Brain microvascular endothelial cell (primary cell): ENCODE measurements around the gene EPHB4.

Experiments used
- DNase-seq: peaks from one replicate; pipeline ENCODE4 v3.0.0-alpha.2; 2020
- H3K27ac ChIP-seq: fragments of 250-450 bp; sonication (Bioruptor Pico); 2 replicates; pipeline ENCODE4 v1.5.1; 2020; ENCODE audit warnings: mild to moderate bottlenecking, moderate library complexity
- H3K27me3 ChIP-seq: fragments of 250-450 bp; sonication (Bioruptor Pico); replicated peaks from 2 replicates; pipeline ENCODE4 v1.5.1; 2020; ENCODE audit warnings: mild to moderate bottlenecking
- H3K36me3 ChIP-seq: fragments of 250-450 bp; sonication (Bioruptor Pico); replicated peaks from 2 replicates; pipeline ENCODE4 v1.5.1; 2020; ENCODE audit warnings: mild to moderate bottlenecking
- H3K4me3 ChIP-seq: 2 replicates; pipeline ENCODE4 v1.5.1; 2011; ENCODE audit warnings: low read depth, mild to moderate bottlenecking, control low read depth, low read length, moderate library complexity
- in situ Hi-C: cut with HindIII; loops from 2 replicates; pipeline ENCODE4 v1.10.0; 2017; ENCODE audit warnings: low sequenced_read_pairs, low pct_ligation_motif_present
- TF ChIP-seq, protein P1 (sequence below): IDR thresholded peaks from 2 replicates; pipeline ENCODE4 v1.5.1; 2011; ENCODE audit warnings: low read depth, mild to moderate bottlenecking, moderate library complexity, low read length, control low read depth, inconsistent platforms; ENCODE audit errors: missing control alignments

The EPHB4 gene

DNA sequence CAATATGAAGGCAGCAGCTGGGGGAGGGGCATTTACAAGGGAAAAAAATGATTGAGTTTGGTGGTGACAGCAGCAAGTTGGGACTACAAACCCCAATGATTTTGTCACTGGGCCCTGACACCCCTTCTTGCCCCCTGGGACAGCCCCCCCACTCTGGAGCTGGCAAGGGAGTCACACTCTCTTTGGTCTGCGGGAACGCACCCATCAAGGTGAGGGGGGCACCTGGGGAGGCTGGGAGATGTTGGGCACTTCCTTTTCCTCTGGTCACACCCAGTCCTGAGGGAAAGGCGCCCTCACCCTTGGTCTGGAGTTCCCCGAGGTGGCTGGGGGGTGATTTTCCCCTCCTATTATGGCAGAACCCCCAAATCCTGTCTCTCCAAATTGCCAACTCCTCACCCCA lies 24.4 kb downstream of the EPHB4 start:
- H3K27me3 ChIP-seq = no peaks in the 10 kb centered on the region
- H3K4me3 ChIP-seq = no peak overlapping the region
- no peak overlapping the region for H3K27ac ChIP-seq
- in situ Hi-C loops = no loop called here
- peaks cover 38% of the 10 kb centered on the region for H3K36me3 ChIP-seq
- TF ChIP-seq, protein P1, sequence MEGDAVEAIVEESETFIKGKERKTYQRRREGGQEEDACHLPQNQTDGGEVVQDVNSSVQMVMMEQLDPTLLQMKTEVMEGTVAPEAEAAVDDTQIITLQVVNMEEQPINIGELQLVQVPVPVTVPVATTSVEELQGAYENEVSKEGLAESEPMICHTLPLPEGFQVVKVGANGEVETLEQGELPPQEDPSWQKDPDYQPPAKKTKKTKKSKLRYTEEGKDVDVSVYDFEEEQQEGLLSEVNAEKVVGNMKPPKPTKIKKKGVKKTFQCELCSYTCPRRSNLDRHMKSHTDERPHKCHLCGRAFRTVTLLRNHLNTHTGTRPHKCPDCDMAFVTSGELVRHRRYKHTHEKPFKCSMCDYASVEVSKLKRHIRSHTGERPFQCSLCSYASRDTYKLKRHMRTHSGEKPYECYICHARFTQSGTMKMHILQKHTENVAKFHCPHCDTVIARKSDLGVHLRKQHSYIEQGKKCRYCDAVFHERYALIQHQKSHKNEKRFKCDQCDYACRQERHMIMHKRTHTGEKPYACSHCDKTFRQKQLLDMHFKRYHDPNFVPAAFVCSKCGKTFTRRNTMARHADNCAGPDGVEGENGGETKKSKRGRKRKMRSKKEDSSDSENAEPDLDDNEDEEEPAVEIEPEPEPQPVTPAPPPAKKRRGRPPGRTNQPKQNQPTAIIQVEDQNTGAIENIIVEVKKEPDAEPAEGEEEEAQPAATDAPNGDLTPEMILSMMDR = no peak
- no peak for DNase-seq

DNA sequence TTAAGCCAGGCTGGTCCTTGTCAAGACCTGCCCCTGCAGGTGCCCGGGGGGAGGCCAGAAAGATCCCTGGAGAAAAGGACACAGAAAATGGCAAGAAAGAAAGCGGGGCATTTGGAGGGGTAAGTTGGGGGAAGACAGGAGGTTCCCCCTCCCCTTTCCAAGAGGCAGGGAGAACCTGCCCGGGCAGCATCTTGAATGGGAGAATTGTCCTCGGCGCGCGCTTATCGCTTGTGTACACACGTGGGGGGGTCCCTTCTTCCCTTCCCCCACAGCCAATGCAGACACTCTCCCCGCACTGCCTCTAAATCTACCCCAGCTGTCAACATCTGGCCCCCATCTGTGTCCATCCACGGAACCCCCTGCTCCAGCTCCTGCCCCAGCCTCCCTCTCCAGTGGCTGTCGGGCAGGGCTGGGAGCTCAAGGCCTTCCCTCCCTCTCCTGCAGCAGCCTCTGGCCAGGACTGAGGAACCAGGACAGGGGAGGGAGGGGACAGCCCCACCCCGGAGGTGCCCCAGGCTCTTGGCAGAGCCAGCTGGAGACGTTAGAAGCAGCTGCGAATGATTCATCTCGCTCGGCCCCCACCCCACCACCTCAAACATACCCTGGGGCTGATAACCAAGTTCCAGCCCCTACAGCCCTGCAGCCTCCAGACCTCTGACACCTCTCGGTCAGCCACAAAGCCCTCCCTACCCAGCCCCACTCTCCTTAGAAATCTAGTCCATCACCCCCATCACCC lies 25.3 kb downstream of the EPHB4 start:
- H3K36me3 ChIP-seq = peaks cover 31% of the 10 kb centered on the region
- TF ChIP-seq, protein P1 = no peak
- in situ Hi-C loops = no loop called here
- DNase-seq = peak; percentile 26
- H3K27ac ChIP-seq = no peak overlapping the region
- H3K27me3 ChIP-seq = no peaks in the 10 kb centered on the region
- no peak overlapping the region for H3K4me3 ChIP-seq

DNA sequence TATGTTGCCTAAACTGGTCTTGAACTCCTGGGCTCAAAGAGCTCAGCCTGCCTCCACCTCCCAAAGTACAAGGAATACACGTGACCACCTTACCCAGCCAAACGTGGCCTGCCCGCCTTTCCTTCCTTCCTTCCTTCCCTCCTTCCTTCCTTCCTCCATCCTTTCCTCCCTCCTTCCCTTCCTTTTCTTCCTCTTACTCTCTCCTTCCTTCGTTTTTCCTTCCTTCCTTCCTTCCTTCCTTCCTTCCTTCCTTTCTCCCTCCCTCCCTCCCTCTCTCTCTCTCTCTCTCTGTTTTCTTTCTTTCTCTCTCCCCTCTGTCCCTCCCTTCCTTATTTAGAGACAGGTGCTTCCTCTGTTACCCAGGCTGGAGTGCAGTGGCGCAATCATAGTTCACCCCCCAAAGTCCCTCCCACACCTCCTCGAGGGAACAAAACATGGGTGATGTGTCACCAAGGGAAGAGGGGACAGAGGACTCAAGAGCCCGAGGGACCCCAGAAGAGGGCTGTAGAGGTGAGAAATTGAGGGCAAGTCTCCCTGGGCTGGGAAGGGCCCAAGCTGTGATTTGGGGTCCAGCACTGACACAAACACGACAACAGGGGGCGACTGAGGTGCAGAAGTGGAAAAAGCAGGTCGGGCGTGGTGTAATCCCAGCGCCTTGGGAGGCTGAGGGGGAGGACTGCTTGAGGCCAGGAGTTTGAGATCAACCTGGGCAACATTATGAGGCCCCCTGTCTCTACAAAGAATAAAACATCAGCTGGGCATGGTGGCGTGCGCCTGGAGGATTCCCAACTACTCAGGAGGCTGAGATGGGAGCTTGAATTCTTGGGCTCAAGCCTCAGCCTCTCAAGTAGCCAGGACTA lies 28.1 kb downstream of the EPHB4 start:
- Histone ChIP-seq H3K4me3 (no peak overlapping the region), H3K36me3 (peaks cover 5% of the 10 kb centered on the region), H3K27ac (no peak overlapping the region), H3K27me3 (no peaks in the 10 kb centered on the region)
- peak; percentile 26 for DNase-seq
- in situ Hi-C loops = no loop called here
- TF ChIP-seq, protein P1 = peak; percentile 83

DNA sequence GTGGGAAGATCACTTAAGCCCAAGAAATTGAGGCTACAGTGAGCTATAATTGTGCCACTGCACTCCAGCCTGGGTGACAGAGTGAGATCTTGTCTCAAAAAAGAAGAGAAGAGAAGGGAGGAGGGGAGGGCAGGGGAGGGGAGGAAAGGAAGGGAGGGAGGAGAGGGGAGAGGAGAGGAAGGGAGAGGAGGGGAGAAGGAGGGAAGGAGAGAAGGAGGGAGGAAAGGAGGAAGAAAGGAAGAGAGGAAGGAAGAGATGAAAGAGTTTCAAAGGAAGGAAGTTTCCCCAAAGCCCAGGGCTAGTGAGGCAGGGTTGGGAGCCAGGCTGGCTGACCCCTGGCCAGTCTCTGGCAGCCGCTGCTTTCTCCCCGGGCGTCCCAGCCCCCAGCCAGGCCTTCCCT lies 32.6 kb downstream of the EPHB4 start:
- TF ChIP-seq, protein P1 = no peak
- Histone ChIP-seq H3K4me3 (no peak overlapping the region), H3K27me3 (no peaks in the 10 kb centered on the region), H3K36me3 (no peaks in the 10 kb centered on the region), H3K27ac (no peak overlapping the region)
- in situ Hi-C loops = no loop called here
- no peak for DNase-seq

DNA sequence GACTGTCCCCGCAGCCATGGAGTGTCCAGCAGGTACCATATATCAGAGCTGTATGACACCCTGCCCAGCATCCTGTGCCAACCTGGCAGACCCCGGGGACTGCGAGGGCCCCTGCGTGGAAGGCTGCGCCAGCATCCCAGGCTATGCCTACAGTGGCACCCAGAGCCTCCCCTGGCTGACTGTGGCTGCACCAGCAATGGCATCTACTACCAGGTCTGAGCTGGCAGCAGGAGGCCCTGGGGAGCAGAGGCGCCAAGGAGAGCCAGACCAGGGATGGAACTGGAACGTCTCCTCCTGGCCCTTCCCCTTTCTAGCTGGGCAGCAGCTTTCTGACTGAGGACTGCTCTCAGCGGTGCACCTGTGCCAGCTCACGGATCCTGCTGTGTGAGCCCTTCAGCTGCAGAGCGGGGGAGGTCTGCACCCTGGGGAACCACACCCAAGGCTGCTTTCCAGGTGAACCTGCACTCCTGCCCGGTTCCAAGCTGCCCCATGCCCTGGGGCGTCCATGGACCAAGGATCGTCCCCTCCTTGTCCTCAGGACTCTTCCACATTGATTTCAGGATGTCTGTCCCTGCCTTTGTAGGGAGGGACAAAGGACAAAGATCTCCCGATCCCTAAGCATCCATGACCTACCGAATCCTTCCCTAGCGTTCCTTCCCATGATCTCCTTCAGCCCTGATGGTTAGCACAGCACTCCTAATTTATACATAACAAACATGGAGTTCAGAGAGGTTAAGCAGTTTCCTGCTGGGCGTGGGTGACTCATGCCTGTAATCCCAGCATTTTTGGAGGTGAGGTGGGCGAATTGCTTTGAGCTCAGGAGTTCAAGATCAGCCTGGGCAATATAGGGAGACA lies 33.3 kb downstream of the EPHB4 start:
- in situ Hi-C loops = no loop called here
- H3K27me3 ChIP-seq = no peaks in the 10 kb centered on the region
- TF ChIP-seq, protein P1 = no peak
- no peak overlapping the region for H3K4me3 ChIP-seq
- no peaks in the 10 kb centered on the region for H3K36me3 ChIP-seq
- DNase-seq = no peak
- no peak overlapping the region for H3K27ac ChIP-seq
